Osteoblast (primary cell): ENCODE results near the gene CCR9. TPM values are rescaled to one million over a fixed set of nuclear protein-coding genes. Genes with fewer than 3 reads are reported as not detected.

Source experiments
- DNase-seq: peaks from one replicate; pipeline ENCODE4 v3.0.0; 2011; ENCODE audit warnings: low spot score, mixed read lengths; ENCODE audit not compliant: insufficient read length; ENCODE audit errors: missing footprints
- H2AFZ ChIP-seq: 2 replicates; pipeline ENCODE4 v1.6.0; 2011; ENCODE audit warnings: mild to moderate bottlenecking, low read length
- H3K27ac ChIP-seq: 2 replicates; pipeline ENCODE4 v1.5.1; 2011; ENCODE audit warnings: mild to moderate bottlenecking, low read depth, low read length, moderate library complexity
- H3K27me3 ChIP-seq: 2 replicates; pipeline ENCODE4 v1.6.0; 2012; ENCODE audit warnings: mild to moderate bottlenecking, control low read depth, inconsistent platforms, low read length, moderate library complexity; ENCODE audit not compliant: insufficient read depth
- H3K36me3 ChIP-seq: 2 replicates; pipeline ENCODE4 v1.5.1; 2011; ENCODE audit warnings: mild to moderate bottlenecking, low read length, control low read depth, moderate library complexity; ENCODE audit not compliant: insufficient read depth
- H3K4me1 ChIP-seq: 2 replicates; pipeline ENCODE4 v1.5.1; 2011; ENCODE audit warnings: mild to moderate bottlenecking, low read length, control low read depth, moderate library complexity; ENCODE audit not compliant: insufficient read depth
- H3K4me2 ChIP-seq: 2 replicates; pipeline ENCODE4 v1.6.0; 2011; ENCODE audit warnings: mild to moderate bottlenecking, low read length; ENCODE audit not compliant: insufficient read depth
- H3K4me3 ChIP-seq: fragments of 200-600 bp; sonication (generic); 3 replicates; pipeline ENCODE4 v1.5.1; 2012; ENCODE audit warnings: mild to moderate bottlenecking, low read length, inconsistent platforms; ENCODE audit not compliant: insufficient read depth
- H3K79me2 ChIP-seq: 2 replicates; pipeline ENCODE4 v1.6.0; 2012; ENCODE audit warnings: mild to moderate bottlenecking, low read length, control low read depth, inconsistent platforms; ENCODE audit not compliant: insufficient read depth
- H3K9me3 ChIP-seq: 2 replicates; pipeline ENCODE4 v1.5.1; 2011; ENCODE audit warnings: low read depth, low read length, control low read depth
- H4K20me1 ChIP-seq: 2 replicates; pipeline ENCODE4 v1.6.0; 2012; ENCODE audit warnings: mild to moderate bottlenecking, low read length, control low read depth; ENCODE audit not compliant: insufficient read depth
- total RNA-seq: library from RNA; depleted of rRNA; stranded (reverse); fragments of >200 nt; gene quantifications from 2 replicates; pipeline ENCODE4 v1.2.3, GENCODE V29; 2012
- TF ChIP-seq, protein P1 (sequence below): IDR thresholded peaks from 2 replicates; pipeline ENCODE4 v1.5.1; 2011; ENCODE audit warnings: mild to moderate bottlenecking, low read depth, low read length, moderate library complexity; ENCODE audit errors: extremely low read depth

CCR9 gene
- total RNA-seq, 1 donor: not detected

DNA sequence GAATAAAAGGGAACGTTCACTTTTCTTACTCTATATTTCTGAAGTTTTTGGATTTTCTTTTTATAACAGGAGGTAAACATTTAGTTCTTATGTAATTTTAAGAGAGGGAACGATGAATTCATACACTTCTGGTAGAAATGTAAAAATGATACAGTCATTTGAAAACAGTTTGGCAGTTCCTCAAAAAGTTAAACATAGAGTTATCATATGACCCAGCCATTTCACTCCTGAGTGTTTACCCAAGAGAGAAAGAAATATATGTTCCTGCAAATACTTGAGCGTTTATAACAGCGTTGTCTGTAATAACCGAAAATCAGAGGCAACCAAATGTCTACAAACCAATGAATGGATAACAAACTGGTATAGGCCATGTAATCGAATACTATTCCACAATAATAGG, 20.8 kb upstream of the CCR9 start:
- H3K27me3 ChIP-seq: peaks cover 53% of the 10 kb centered on the region
- H3K4me3 ChIP-seq: no peak overlapping the region
- no peaks in the 10 kb centered on the region for H3K4me1 ChIP-seq
- H3K79me2 ChIP-seq: no peaks in the 10 kb centered on the region
- no peak overlapping the region for H3K4me2 ChIP-seq
- H2AFZ ChIP-seq: no peak overlapping the region
- no peak for DNase-seq
- no peaks in the 10 kb centered on the region for H4K20me1 ChIP-seq
- H3K36me3 ChIP-seq: no peaks in the 10 kb centered on the region
- H3K9me3 ChIP-seq: peaks cover 6% of the 10 kb centered on the region
- TF ChIP-seq, protein P1, sequence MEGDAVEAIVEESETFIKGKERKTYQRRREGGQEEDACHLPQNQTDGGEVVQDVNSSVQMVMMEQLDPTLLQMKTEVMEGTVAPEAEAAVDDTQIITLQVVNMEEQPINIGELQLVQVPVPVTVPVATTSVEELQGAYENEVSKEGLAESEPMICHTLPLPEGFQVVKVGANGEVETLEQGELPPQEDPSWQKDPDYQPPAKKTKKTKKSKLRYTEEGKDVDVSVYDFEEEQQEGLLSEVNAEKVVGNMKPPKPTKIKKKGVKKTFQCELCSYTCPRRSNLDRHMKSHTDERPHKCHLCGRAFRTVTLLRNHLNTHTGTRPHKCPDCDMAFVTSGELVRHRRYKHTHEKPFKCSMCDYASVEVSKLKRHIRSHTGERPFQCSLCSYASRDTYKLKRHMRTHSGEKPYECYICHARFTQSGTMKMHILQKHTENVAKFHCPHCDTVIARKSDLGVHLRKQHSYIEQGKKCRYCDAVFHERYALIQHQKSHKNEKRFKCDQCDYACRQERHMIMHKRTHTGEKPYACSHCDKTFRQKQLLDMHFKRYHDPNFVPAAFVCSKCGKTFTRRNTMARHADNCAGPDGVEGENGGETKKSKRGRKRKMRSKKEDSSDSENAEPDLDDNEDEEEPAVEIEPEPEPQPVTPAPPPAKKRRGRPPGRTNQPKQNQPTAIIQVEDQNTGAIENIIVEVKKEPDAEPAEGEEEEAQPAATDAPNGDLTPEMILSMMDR: no peak
- no peak overlapping the region for H3K27ac ChIP-seq

DNA sequence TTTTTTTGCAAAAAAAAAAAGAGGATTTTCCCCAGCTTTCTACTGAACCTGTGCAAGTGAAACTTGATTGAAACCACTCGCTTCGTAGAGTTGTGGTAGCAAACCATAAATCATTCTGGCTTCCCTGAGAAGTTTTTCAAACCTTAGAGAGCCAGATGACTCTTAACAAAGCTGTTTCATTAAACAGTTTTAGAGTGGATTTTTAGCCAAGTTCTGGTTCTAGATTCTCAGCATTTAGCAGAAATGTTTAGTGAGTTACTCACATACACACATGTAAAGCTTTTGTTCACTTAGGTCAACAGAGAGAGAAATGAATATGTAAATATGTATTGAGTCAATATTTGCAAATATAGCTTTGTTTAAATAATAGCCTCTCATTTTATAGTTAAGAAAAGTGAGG, 18.1 kb upstream of the CCR9 start:
- no peaks in the 10 kb centered on the region for H3K36me3 ChIP-seq
- peaks cover 5% of the 10 kb centered on the region for H3K9me3 ChIP-seq
- peaks cover 46% of the 10 kb centered on the region for H3K27me3 ChIP-seq
- no peak for DNase-seq
- no peak overlapping the region for H3K4me3 ChIP-seq
- no peaks in the 10 kb centered on the region for H4K20me1 ChIP-seq
- no peak overlapping the region for H2AFZ ChIP-seq
- no peak overlapping the region for H3K27ac ChIP-seq
- H3K4me2 ChIP-seq: no peak overlapping the region
- H3K4me1 ChIP-seq: no peaks in the 10 kb centered on the region
- H3K79me2 ChIP-seq: no peaks in the 10 kb centered on the region
- TF ChIP-seq, protein P1: no peak

DNA sequence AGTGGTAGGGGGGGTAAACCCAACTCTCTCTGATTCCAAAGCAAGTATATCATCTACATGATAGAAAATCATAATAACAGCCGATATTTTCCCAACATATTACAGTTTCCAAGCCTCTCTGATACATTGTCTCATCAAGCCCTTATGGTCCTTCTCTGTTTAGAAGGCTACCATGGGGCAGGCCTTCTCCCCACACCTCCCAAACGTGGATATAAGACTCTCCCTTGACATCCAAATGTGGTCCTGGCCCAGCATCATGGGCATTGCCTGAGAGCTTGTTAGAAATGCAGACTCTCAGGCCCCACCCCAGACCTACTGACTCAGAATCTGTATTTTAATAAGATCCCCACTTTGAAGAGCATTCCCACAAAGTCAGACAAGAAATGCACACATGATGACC, 17.7 kb upstream of the CCR9 start:
- TF ChIP-seq, protein P1: no peak
- H3K9me3 ChIP-seq: peaks cover under 1% of the 10 kb centered on the region
- peaks cover 43% of the 10 kb centered on the region for H3K27me3 ChIP-seq
- H4K20me1 ChIP-seq: no peaks in the 10 kb centered on the region
- H3K36me3 ChIP-seq: no peaks in the 10 kb centered on the region
- H3K4me2 ChIP-seq: no peak overlapping the region
- no peaks in the 10 kb centered on the region for H3K4me1 ChIP-seq
- no peaks in the 10 kb centered on the region for H3K79me2 ChIP-seq
- no peak overlapping the region for H2AFZ ChIP-seq
- no peak overlapping the region for H3K4me3 ChIP-seq
- no peak for DNase-seq
- no peak overlapping the region for H3K27ac ChIP-seq

DNA sequence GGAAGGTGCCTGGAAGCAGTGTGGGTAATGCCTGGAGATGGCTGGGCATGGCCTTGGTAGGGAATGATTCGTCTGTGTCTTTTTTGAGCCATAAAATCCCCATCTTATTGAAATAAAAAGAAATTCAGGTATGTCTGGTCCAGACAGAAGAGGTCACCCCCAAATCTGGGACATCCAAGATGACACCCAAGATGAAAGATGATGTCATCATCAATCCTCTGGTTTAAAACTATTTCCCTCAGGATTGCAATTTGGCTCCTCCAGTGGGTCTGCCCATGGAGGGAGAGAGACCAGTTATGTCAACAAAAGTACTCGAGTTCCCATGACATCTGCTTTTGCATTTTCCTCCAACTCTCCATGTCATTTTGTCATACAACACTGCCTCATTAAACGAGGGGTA, 16.7 kb upstream of the CCR9 start:
- no peak overlapping the region for H3K27ac ChIP-seq

More for the DNA sequence above, 16.7 kb upstream of the CCR9 start:
- Histone ChIP-seq H3K4me1 (no peaks in the 10 kb centered on the region), H3K4me2 (no peak overlapping the region), H3K4me3 (no peak overlapping the region), H3K27me3 (peaks cover 47% of the 10 kb centered on the region), H3K79me2 (no peaks in the 10 kb centered on the region), H3K9me3 (no peaks in the 10 kb centered on the region), H4K20me1 (no peaks in the 10 kb centered on the region), H2AFZ (no peak overlapping the region), H3K36me3 (no peaks in the 10 kb centered on the region)
- no peak for DNase-seq
- TF ChIP-seq, protein P1: no peak
